ENCODE data around the gene RASGRP2. TPM values are rescaled to one million over a fixed set of nuclear protein-coding genes. Genes with fewer than 3 reads are reported as not detected.

The RASGRP2 gene
- total RNA-seq, 1 donor from 2014 or later: not detected

DNA sequence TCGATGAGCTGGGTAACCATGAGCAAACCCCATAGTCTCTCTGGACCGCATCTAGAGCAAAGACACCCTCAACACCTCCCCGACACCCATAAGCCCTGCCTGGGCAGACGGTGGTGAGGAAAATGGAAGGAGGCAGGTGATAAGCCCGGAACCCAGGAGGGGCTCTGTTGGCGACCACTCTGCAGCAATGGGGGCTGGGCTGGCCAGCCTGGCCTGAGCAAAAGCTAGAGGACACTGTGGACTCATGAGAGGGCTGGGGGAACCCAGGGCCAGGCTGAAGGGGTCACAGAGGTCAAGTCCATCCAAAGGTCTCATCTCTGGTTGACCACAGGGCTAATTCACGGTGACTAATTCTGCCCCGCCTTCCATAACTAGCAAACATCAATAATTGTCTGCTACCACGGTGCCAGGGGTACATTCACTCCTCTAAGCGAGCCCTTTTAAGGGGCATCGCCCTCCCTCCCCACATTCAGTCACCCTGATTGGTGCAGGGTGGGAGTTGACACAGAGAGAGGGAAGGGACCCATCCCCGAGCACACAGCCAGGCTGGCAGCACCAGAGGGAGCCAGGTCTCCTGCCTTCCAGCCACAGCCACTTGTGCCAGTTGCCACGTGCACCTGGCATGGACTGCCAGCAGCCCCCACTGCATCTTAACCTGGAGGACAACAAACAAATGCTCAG lies 11.9 kb upstream of the RASGRP2 start:
- no peak for FAIRE-seq
- no peaks in the 10 kb centered on the region for H3K36me3 ChIP-seq (ENCODE audit: control insufficient read depth, insufficient read depth, low read length)
- no peak overlapping the region for H3K4me3 ChIP-seq (ENCODE audit: low read depth, low read length)
- TF ChIP-seq CTCF (IDR thresholded peaks at IDR 0.05; ENCODE audit: insufficient read depth, low read length, severe bottlenecking): no peak
- peaks cover 2% of the 10 kb centered on the region for H3K27me3 ChIP-seq (ENCODE audit: control insufficient read depth, insufficient read depth, low read length)
- no peak for DNase-seq (ENCODE audit: low read depth)

GRCh38 chr11:64754919-64755662 lies 11.1 kb upstream of the RASGRP2 start:
- FAIRE-seq: no peak
- no peak overlapping the region for H3K4me3 ChIP-seq (ENCODE audit: low read depth, low read length)

GRCh38 chr11:64754124-64754918 lies 10.4 kb upstream of the RASGRP2 start:
- Histone ChIP-seq H3K36me3 (ENCODE audit: control insufficient read depth, insufficient read depth, low read length) (no peaks in the 10 kb centered on the region), H3K4me3 (ENCODE audit: low read depth, low read length) (no peak overlapping the region), H3K27me3 (ENCODE audit: control insufficient read depth, insufficient read depth, low read length) (peaks cover 2% of the 10 kb centered on the region)
- no peak for DNase-seq (ENCODE audit: low read depth)
- FAIRE-seq: no peak
- TF ChIP-seq CTCF (IDR thresholded peaks at IDR 0.05; ENCODE audit: insufficient read depth, low read length, severe bottlenecking): no peak

More at GRCh38 chr11:64754919-64755662, 11.1 kb upstream of the RASGRP2 start:
- Histone ChIP-seq H3K27me3 (ENCODE audit: control insufficient read depth, insufficient read depth, low read length) (peaks cover 2% of the 10 kb centered on the region), H3K36me3 (ENCODE audit: control insufficient read depth, insufficient read depth, low read length) (no peaks in the 10 kb centered on the region)
- DNase-seq (ENCODE audit: low read depth): no peak
- TF ChIP-seq CTCF (IDR thresholded peaks at IDR 0.05; ENCODE audit: insufficient read depth, low read length, severe bottlenecking): no peak

DNA sequence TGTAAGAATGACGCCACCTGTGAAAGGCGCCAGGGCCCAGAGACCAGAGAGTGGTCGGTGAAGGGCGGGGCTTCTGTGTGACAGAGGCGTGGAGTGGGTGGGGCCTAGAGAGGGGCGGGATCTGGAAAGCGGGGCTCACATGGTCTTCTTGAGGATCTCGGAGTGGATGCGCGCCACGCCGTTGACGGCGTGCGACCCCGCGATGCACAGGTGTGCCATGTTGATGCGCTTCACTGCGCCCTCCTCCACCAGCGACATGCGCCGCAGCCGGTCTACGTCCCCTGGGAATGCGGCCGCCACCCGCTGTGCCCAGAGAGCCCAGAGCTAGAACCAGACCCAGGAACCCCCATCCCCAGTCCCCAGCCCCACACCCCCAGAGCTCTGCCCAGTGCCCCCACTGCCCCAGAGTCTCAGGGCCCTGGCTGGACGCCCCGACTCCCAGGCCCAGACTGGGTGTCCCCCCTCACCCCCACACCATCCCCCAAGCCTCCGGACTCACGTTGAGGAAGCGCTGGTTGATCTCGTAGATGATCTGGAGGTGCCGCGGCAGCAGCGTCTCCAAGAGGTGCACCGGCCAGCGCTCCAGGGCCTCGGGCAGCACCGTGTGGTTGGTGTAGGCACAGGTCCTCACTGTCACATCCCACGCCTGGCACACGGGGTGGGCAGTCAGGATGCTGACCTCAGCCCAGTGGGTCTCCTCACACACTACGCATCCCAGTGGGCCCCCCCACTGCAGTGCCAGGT lies 9.6 kb upstream of the RASGRP2 start:
- H3K36me3 ChIP-seq (ENCODE audit: control insufficient read depth, insufficient read depth, low read length): no peaks in the 10 kb centered on the region
- no peak for TF ChIP-seq CTCF (IDR thresholded peaks at IDR 0.05; ENCODE audit: insufficient read depth, low read length, severe bottlenecking)
- H3K27me3 ChIP-seq (ENCODE audit: control insufficient read depth, insufficient read depth, low read length): peaks cover 2% of the 10 kb centered on the region
- DNase-seq (ENCODE audit: low read depth) (no peak), FAIRE-seq (no peak)
- no peak overlapping the region for H3K4me3 ChIP-seq (ENCODE audit: low read depth, low read length)

- H3K27me3 ChIP-seq (ENCODE audit: control insufficient read depth, insufficient read depth, low read length): peaks cover 2% of the 10 kb centered on the region
- TF ChIP-seq CTCF (IDR thresholded peaks at IDR 0.05; ENCODE audit: insufficient read depth, low read length, severe bottlenecking): no peak
- H3K4me3 ChIP-seq (ENCODE audit: low read depth, low read length): no peak overlapping the region
- FAIRE-seq: no peak
- H3K36me3 ChIP-seq (ENCODE audit: control insufficient read depth, insufficient read depth, low read length): no peaks in the 10 kb centered on the region
- no peak for DNase-seq (ENCODE audit: low read depth)
These were observed 9.1 kb upstream of the RASGRP2 start for GRCh38 chr11:64753019-64753379.
